Activated T-helper 1 cell treated with anti-CD3 and anti-CD28 coated beads, Interleukin-12 subunit alpha, Interleukin-12 subunit beta, Interleukin-2, Interleukin-4 antibody, amounts not matched to agents 30 ng/mL and 10 ng/mL and 1 ng/mL, durations not matched to agents 14 hours and 24 hours and 36 hours (primary cell): ENCODE data around the gene DGKI. TPM values are rescaled to one million over a fixed set of nuclear protein-coding genes. Genes with fewer than 3 reads are reported as not detected.
"Not testable (repeated sequence)": the region's sequence is repeated elsewhere in the genome, so short reads cannot be mapped to it uniquely, and the experiment has no call there.

Experiments used
- DNase-seq: peaks from one replicate; pipeline ENCODE4 v3.0.0; 2021; ENCODE audit warnings: low spot score
- H3K27ac Mint-ChIP-seq: one replicate; pipeline ENCODE4 v1.8.0; 2021; ENCODE audit warnings: mild to moderate bottlenecking, mixed read lengths
- H3K27me3 Mint-ChIP-seq: one replicate; pipeline ENCODE4 v1.8.0; 2022; ENCODE audit warnings: mild to moderate bottlenecking, moderate library complexity, mixed read lengths; ENCODE audit not compliant: insufficient read depth
- H3K36me3 Mint-ChIP-seq: one replicate; pipeline ENCODE4 v1.8.0; 2021; ENCODE audit warnings: low read depth, mixed read lengths
- H3K4me1 Mint-ChIP-seq: one replicate; pipeline ENCODE4 v1.8.0; 2021; ENCODE audit warnings: low read depth, mixed read lengths
- H3K4me3 Mint-ChIP-seq: one replicate; pipeline ENCODE4 v1.8.0; 2021; ENCODE audit warnings: mild to moderate bottlenecking, moderate library complexity, mixed read lengths
- H3K9me3 Mint-ChIP-seq: one replicate; pipeline ENCODE4 v1.8.0; 2021; ENCODE audit warnings: mixed read lengths
- intact Hi-C: fragments of 100-400 bp; cut with micrococcal nuclease; formaldehyde crosslinking; loops from one replicate; pipeline ENCODE4 v1.15.1; 2024
- total RNA-seq: library from RNA; stranded (reverse); gene quantifications from 2 replicates; pipeline ENCODE4 v1.2.3, GENCODE V29; 2022

Gene DGKI
- total RNA-seq, 1 donor from 2014 or later, result 27.3 TPM

DNA sequence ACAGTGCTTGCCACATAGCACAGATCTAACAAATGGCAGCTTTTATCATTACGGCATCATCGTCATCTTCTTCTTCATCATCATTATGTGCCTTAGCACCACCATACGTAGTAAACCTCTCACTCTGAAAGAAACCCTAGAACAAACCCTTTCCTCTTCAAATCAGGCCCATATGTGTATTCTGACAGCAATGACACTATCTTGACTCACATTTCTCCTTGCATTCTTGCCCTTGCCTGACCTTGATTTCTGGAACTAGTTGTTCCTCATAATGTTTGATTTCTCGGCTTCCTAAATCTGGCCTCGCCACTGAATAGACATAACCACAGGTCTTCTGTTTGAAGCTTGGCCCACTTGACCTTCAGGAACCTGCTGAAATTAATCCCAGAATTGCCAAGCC, 115.3 kb downstream of the DGKI start:
- H3K4me3 Mint-ChIP-seq, result no peak overlapping the region
- no peaks in the 10 kb centered on the region for H3K36me3 Mint-ChIP-seq
- no peaks in the 10 kb centered on the region for H3K27me3 Mint-ChIP-seq
- intact Hi-C loops, result no loop called here
- DNase-seq, result no peak
- no peaks in the 10 kb centered on the region for H3K4me1 Mint-ChIP-seq
- no peak overlapping the region for H3K27ac Mint-ChIP-seq
- H3K9me3 Mint-ChIP-seq, result no peaks in the 10 kb centered on the region

DNA sequence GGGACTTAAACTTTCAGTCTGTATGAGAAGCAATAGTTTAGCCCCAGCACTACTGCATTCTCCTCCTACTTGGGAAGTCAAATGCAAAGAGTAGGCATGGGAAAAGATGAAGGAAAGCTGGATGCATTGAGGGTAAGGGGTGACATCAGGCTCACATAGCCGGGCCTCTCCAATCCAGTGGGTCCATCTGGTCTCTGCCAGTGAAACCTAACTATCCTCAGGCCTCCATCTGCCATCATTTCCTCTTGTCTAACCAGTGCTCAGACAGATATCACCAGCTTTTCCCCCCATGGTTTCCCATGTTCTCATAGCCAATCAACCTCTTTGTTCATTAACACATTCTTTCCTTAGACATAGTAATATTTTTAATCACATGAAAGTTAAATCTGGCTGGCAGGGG, 118.3 kb downstream of the DGKI start:
- no peak overlapping the region for H3K4me3 Mint-ChIP-seq
- intact Hi-C loops, result no loop called here
- no peaks in the 10 kb centered on the region for H3K27me3 Mint-ChIP-seq
- H3K27ac Mint-ChIP-seq, result no peak overlapping the region
- no peaks in the 10 kb centered on the region for H3K36me3 Mint-ChIP-seq
- H3K4me1 Mint-ChIP-seq, result no peaks in the 10 kb centered on the region
- no peaks in the 10 kb centered on the region for H3K9me3 Mint-ChIP-seq
- no peak for DNase-seq

DNA sequence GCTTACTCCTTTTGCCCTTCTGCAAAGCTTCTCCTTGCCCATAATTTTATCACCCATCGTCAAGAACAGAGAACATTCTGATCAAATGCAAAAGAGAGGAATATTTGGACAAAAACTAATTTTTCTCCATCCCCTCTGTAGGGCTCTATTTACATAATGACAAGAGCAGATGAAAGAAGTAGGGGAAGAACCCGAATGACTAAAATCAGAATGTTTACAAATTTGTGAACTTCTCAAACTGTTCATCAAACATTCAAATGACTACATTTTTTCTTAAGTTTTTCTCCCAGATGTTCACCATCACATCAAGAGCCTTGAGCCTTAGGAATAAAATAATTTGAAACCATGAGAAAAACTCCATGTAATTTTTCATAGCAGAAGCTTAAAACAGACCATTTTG, 119.4 kb downstream of the DGKI start:
- no peak overlapping the region for H3K4me3 Mint-ChIP-seq
- no peaks in the 10 kb centered on the region for H3K9me3 Mint-ChIP-seq
- no peak for DNase-seq
- H3K4me1 Mint-ChIP-seq, result no peaks in the 10 kb centered on the region
- H3K27me3 Mint-ChIP-seq, result no peaks in the 10 kb centered on the region
- no peaks in the 10 kb centered on the region for H3K36me3 Mint-ChIP-seq
- H3K27ac Mint-ChIP-seq, result no peak overlapping the region
- intact Hi-C loops, result no loop called here

DNA sequence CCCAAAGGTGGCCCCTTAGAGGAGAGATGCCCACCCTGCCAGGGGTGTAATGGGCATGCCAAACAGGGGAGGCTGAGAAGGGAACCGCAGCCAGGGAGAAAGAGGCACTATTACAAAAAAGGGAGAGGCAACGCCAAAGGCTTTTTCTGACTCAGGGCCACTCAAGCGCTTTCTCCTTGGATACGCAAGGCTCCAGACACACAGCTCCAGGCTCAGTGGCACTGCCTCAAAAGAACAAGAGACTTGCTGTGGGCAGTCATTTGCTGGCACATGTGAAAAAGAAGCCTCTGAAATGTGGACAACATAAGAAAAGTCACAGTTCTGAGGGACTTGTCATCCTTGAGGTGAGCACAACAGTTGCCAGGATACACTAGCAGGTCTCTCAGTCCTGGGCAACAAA, 128.4 kb downstream of the DGKI start:
- Mint-ChIP-seq H3K9me3 (no peaks in the 10 kb centered on the region), H3K27me3 (no peaks in the 10 kb centered on the region), H3K36me3 (no peaks in the 10 kb centered on the region), H3K27ac (no peak overlapping the region), H3K4me3 (no peak overlapping the region), H3K4me1 (no peaks in the 10 kb centered on the region)
- intact Hi-C loops, result no loop called here
- DNase-seq, result no peak

DNA sequence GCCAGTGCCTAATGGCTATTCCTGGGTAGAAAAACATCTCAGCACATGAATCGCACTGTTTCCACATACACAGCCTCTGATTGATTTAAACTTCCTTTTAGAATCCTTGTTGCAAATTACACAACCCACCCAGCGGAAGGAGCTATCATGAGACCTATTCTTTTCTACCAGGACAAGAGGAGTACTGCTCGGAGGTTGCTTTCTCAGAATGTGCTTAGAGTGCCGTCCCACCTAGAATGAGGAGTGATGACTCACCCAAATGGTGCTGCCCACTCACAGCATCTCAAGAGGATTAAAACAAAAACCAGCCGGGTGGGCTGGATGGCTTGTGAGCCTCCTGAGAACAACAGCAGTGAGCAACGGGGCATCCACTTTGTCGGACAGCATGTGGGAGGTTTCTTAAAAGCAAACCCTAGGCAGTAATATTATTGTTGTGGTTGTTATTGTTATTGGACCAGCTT, 128.9 kb downstream of the DGKI start:
- no peak for DNase-seq
- Mint-ChIP-seq H3K27me3 (no peaks in the 10 kb centered on the region), H3K4me3 (no peak overlapping the region), H3K36me3 (no peaks in the 10 kb centered on the region), H3K4me1 (no peaks in the 10 kb centered on the region), H3K27ac (no peak overlapping the region), H3K9me3 (no peaks in the 10 kb centered on the region)
- intact Hi-C loops, result no loop called here

DNA sequence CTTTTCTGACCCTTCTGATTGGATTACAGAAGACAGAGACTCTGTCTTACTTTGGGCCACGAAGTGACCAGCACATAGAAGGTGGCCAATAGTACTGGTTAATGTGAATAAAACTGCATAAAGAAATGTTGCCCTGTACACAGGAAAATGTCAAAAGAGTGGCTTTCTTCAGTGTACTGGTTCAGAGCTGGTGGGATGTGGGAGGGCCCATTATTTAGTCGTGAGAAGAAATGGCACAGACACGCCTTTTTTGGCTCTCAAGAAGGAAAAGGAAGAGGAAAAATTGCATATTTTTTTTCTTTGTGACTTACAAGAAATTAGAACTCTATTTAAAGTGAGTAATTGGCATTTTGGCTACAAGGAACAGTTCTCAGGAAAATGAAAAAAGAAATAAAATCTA, 129.7 kb downstream of the DGKI start:
- DNase-seq, result no peak
- intact Hi-C loops, result no loop called here
- H3K36me3 Mint-ChIP-seq, result no peaks in the 10 kb centered on the region
- no peaks in the 10 kb centered on the region for H3K9me3 Mint-ChIP-seq
- H3K4me1 Mint-ChIP-seq, result no peaks in the 10 kb centered on the region
- no peak overlapping the region for H3K27ac Mint-ChIP-seq
- H3K4me3 Mint-ChIP-seq, result no peak overlapping the region
- H3K27me3 Mint-ChIP-seq, result no peaks in the 10 kb centered on the region

DNA sequence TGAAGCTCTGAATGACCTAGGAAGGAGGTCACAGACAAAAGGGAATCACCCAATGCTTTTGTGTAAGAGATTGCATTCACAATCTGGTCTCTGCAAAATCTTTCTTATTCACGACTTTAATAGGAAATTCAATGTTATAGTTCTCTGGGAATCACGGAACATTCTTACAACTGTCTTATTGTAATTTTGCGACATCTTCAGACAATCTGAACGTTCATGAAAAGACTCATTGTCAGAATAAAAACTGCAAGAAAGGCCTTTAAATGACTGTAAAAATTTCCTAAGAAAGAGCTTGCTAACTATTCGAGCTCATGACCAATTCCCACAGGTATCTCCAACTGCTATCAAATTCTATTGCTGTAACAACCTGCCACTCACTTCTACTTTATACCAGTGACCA, 130.7 kb downstream of the DGKI start:
- H3K9me3 Mint-ChIP-seq, result no peaks in the 10 kb centered on the region
- no peaks in the 10 kb centered on the region for H3K4me1 Mint-ChIP-seq
- peaks cover 3% of the 10 kb centered on the region for H3K27me3 Mint-ChIP-seq
- H3K27ac Mint-ChIP-seq, result no peak overlapping the region
- H3K4me3 Mint-ChIP-seq, result no peak overlapping the region
- H3K36me3 Mint-ChIP-seq, result no peaks in the 10 kb centered on the region
- DNase-seq, result no peak
- intact Hi-C loops, result no loop called here

DNA sequence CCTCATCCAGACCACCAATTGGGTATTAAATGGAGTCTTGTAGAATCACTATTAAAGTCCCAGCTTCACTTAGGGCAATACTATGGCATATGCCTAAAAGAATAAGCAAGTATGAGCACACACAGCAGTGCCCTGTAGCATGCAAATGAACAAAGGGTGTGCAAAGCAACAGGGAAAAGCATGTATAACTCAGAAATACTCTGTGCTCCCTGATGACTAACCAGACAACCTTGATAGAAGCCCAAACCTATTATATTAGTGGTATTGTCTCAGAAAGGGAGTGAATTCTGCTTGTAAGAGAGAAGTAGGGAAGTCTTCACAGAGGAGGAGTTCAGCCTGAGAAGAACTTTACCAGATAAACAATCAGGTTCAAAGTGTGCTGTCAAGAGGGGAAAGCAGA, 131.2 kb downstream of the DGKI start:
- H3K4me1 Mint-ChIP-seq, result no peaks in the 10 kb centered on the region
- H3K27ac Mint-ChIP-seq, result no peak overlapping the region
- H3K27me3 Mint-ChIP-seq, result peaks cover 3% of the 10 kb centered on the region
- H3K36me3 Mint-ChIP-seq, result no peaks in the 10 kb centered on the region
- H3K4me3 Mint-ChIP-seq, result no peak overlapping the region
- H3K9me3 Mint-ChIP-seq, result no peaks in the 10 kb centered on the region
- intact Hi-C loops, result no loop called here
- DNase-seq, result no peak

DNA sequence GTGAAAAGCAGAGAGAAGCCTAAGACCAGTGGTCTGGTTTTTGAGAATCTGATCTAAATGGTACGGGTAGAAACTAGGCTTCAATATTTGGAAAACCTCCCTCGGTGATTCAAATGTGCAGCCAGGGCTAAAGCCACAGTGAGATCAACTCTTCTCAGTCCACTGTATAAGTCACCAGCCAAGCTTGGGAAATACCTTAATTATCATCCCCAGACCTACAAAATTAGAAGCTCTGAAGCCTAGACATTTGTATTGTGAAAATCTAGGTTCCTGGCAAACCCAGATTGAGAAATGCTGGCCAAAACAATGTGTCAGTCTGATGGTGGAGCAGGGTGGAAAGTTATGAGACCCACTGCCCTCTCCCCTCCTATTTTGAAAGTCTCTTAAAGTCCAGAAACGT, 131.7 kb downstream of the DGKI start:
- no peaks in the 10 kb centered on the region for H3K36me3 Mint-ChIP-seq
- no peaks in the 10 kb centered on the region for H3K9me3 Mint-ChIP-seq
- DNase-seq, result no peak
- no peaks in the 10 kb centered on the region for H3K4me1 Mint-ChIP-seq
- no peak overlapping the region for H3K4me3 Mint-ChIP-seq
- H3K27me3 Mint-ChIP-seq, result peaks cover 3% of the 10 kb centered on the region
- no peak overlapping the region for H3K27ac Mint-ChIP-seq
- intact Hi-C loops, result no loop called here

DNA sequence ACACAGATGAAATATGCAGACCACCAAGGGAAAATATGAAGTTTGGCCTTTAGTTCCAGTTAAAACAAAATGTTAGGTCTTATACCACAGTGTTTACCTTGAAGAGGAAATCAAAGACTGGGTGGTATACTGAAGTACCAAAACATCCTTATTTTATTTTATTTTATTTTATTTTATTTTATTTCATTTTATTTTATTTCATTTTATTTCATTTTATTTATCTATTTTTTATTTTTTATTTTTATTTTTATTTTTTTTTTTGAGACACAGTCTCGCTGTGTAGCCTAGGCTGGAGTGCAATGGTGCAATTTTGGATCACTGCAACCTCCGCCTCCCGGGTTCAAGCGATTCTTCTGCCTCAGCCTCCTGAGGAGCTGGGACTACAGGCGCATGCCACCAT, 140.4 kb downstream of the DGKI start:
- H3K27me3 Mint-ChIP-seq, H3K27ac Mint-ChIP-seq, H3K4me3 Mint-ChIP-seq, H3K4me1 Mint-ChIP-seq, intact Hi-C loops, DNase-seq, H3K36me3 Mint-ChIP-seq: not testable (repeated sequence)
- H3K9me3 Mint-ChIP-seq, result peaks cover 18% of the 10 kb centered on the region

DNA sequence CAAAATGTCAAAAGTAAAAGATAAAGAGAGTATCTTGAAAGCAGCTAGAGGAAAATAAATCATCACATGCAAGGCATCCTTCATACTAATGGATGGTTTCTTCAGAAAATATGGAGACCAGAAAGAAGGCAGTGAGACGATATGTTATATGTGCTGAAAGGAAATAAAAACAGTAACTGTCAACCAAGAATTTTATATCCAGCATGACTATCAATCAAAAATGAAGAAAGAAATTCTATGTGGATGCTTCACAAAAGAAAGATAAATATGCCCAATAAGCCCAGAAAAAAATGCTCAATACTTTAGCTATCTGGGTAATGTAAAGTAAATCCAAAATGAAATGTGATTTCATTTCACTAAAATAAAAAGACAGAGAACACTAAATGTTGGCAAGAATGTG, 142.1 kb downstream of the DGKI start:
- Mint-ChIP-seq H3K4me1 (no peaks in the 10 kb centered on the region), H3K27ac (no peak overlapping the region), H3K27me3 (no peaks in the 10 kb centered on the region), H3K4me3 (no peak overlapping the region), H3K36me3 (peaks cover 2% of the 10 kb centered on the region), H3K9me3 (peaks cover 18% of the 10 kb centered on the region)
- intact Hi-C loops, result no loop called here
- no peak for DNase-seq

DNA sequence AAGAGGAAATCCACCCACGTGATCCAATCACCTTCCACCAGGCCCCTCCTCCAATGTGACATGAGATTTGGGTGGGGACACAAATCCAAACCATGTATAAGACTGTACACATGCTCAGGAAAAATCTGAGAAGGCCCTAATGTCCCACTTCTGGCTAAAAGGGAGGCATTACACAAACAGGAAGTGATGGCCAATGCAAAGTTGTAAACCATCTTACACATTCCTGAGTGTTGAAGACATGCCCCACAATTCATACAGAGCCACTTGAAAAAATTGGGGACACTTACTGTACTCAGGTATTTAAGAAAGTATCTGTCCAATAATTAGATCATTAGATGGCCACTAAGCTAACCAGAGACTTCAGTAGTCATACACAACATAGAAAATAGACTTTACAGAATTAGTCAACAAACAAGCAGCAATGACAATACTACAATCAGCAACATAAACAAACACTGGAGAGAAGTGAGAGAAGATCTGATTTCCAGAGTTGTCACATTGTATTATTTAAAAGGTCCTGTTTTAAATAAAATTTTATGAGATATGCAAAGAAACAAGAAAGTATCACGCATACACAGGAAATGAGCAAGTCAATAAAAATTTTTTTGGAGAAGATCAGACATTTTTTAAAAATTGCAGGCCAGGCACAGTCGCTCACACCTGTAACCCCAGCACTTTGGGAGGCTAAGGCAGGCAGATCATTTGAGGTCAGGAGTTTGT, 143.3 kb downstream of the DGKI start:
- H3K9me3 Mint-ChIP-seq, result peaks cover 18% of the 10 kb centered on the region
- no peaks in the 10 kb centered on the region for H3K4me1 Mint-ChIP-seq
- H3K27me3 Mint-ChIP-seq, result no peaks in the 10 kb centered on the region
- no peak for DNase-seq
- H3K4me3 Mint-ChIP-seq, result no peak overlapping the region
- intact Hi-C loops, result no loop called here
- H3K36me3 Mint-ChIP-seq, result peaks cover 2% of the 10 kb centered on the region
- no peak overlapping the region for H3K27ac Mint-ChIP-seq

DNA sequence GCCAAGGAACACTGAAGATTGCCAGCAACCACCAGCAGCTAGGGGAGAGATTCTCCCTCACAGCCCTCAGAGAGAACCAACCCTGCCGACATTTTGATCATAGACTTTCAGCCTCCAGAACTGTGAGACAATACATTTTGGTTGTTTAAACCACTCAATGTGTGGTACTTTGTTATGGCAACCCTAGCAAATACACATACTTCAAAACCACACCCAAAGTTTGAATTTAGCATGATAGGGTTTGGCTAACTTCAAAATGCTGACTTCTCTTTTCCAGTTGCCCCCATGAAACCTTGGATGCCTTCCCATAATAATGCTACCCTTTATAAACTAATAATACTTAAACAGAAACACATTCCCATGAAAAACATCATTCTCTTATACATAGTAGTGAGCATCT, 149.8 kb downstream of the DGKI start:
- Mint-ChIP-seq H3K36me3 (peaks cover 2% of the 10 kb centered on the region), H3K27ac (no peak overlapping the region), H3K9me3 (no peaks in the 10 kb centered on the region), H3K27me3 (no peaks in the 10 kb centered on the region), H3K4me3 (no peak overlapping the region), H3K4me1 (no peaks in the 10 kb centered on the region)
- intact Hi-C loops, result no loop called here
- DNase-seq, result no peak

DNA sequence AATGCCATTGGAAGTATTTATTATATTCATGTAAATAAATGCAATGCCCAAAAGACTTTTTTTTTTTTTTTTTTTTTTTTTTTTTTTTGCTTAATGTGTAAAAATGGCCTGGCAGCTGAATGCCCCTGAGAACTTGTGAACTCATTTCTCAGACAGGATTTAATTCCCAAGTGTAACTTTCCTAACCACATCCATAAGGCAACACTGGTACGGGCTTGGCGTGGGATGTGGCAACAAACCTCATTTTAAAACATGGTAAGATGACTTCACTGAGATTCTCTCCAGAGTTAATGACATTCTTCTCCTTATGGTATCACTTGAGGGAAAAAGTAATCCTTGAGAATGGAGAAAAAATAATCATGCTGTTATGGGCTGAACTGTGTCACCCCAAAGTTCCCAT, 150.4 kb downstream of the DGKI start:
- H3K27ac Mint-ChIP-seq, result no peak overlapping the region
- H3K4me3 Mint-ChIP-seq, result no peak overlapping the region
- H3K27me3 Mint-ChIP-seq, result no peaks in the 10 kb centered on the region
- intact Hi-C loops, result no loop called here
- no peaks in the 10 kb centered on the region for H3K4me1 Mint-ChIP-seq
- H3K9me3 Mint-ChIP-seq, result no peaks in the 10 kb centered on the region
- DNase-seq, result no peak
- peaks cover 2% of the 10 kb centered on the region for H3K36me3 Mint-ChIP-seq
